Fibroblast of skin of right biceps (primary cell): ENCODE data around the gene POU2F1.
A peak's percentile ranks its signal among the peaks of the same experiment; 100 is the strongest.

Source experiments
- DNase-seq: peaks from one replicate; pipeline ENCODE4 v3.0.0-alpha.2; 2013

The POU2F1 gene

DNA sequence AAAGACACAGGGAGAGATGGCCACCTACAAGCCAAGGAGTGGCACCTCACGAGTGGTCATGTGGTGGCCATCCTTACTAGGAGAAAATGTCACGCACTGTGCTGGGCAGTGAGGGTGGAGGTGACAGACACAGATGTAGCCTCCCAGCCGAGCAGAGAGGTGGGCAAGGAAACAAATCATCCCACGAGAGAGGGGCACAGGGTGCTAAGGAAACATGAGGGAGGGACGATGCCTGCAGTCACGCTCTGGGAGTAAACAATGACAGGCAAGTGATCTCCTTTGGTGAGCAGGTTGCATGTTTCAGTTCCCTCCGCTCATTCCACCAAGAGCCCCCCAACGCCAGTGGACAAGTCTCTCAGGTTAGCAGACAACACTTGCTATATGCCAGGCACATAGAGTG lies 231.8 kb downstream of the POU2F1 start:
- no peak for DNase-seq

DNA sequence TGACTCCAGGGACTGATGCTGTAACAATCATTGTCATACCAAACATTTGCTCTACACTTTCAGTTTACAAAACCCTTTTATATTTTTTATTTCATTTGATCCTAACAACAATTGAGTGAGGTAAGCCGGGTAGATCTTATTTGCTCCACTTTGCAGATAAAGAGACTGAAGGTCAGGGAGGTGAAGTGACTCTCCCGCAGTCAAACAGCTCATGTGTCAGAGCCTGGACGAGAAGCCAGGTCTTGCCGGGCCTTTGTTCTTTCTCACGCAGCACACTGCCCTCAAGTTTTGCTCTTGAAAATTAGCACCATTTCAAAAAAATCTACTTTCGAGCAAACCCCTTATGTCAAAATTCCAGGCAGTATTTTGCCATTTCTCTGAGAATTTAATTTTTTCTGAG lies 232.4 kb downstream of the POU2F1 start:
- no peak for DNase-seq

DNA sequence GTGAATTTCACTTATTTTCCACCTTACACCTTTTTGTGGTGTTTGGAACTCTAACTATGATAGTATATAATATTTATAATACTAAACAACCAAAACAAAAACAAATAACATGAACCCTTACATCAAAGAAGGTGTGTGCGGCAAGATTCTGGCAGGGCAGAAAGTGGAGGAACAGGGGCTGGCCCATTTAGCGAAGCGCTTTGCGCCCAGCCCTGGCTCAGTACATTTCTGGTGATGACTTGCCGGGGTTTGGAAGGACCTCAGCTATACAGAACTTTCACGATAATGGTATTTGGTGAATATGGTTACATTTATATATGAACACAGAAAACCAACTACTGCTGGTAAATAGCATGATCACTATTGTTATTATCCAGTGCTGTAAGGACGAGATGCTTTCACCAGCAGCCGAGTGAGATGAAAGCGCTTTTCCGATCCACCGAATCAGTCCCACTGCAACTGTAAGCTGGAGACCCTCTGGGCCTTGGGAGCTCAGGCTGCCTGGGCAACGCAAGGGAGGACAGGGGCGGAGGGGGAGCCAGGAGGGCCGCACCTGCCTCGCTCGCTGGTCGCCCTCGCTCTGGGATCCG lies 233.7 kb downstream of the POU2F1 start:
- no peak for DNase-seq

DNA sequence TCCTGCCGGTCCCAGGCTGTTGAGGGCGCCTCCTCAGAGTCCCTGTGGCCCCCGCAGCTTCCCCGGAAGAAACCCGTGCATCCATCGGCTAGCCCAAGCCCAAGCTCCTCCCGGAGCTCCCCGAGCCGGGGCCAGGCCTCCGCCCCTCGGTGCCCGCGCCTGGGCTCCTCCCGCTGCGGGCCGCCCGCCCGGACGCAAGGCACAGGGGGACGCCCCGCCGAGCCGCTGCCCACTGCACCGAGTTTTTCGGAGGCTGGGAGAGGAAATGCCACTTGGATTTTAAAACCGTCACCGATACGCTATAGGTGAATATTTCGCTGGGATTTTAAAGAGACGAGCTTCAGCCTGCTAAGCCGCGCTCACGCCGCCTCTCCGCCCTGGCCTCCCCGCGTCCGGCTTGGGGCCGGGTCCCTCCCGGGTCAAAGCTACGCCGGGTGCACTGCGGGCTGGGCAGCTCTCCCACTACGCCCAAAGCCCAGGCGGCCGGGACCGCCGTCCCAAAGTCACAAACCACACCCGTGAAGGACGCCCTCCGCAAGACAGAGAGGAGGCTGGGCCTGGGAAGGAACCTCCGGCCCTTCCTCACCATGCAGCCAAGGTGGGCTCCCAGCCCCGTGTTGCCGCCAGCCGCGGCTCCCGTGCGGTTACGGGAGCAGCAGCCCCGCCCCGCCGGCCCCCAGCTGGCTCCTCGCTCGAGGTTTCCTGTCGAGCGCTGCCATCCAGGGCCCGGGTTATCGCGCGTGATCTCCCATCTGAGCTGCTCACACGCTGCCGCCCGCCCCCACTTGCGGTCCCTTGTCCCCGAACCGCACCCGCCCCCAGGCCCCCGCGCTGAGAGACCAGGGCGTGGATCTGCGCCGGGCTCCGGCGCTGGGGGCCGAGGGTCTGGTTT lies 234.5 kb downstream of the POU2F1 start:
- peak; percentile 28 for DNase-seq

DNA sequence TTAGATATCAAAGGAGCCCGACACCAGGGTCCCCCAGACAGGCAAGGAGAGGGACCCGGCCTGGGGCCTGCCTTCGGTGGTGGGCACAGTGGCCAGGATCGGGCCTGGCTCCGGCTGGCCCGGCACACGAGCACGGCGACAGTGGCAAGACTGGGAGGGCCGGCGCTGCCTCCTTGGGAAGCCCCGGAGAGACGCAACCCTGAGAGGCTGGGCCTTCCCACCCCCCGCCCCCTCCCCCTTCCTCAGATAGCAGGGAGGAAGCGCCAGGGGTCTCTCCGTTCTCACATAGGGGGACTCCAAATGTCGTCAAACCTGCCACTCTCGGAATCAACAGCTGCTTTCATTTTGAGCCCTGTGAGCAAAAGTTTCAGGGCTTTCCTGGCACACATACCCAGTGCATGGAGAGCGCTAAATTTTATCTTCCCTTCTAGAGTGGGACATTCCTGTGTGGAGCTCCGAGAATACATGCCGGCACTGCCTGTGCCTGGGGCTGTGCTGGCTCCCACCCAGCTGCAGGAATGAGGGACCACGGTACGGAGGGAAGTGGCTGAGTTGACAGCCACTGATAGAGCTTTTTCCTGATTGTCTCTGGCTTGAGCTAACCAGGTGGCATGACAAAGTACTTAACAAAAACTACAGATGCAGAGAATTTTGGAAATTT lies 235.2 kb downstream of the POU2F1 start:
- DNase-seq, result no peak

DNA sequence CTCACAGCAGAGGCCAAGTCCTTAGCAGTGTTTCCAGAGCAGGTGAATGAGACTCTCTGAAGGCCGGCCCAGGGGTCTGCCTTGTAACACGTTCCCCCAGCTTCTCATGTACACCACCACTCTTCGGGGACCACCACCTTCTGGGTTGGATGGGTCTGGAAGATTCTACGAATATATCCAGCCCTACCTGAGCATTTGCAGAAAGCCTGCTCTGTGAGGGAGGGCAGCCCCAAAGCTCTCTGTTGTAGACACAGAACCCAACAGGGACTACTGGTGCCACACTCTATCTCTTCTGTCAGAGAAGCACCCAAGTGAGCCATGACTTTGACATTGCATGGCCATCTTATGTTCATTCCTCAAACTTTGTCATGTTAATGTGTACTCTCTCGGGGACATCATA lies 235.8 kb downstream of the POU2F1 start:
- DNase-seq, result no peak

DNA sequence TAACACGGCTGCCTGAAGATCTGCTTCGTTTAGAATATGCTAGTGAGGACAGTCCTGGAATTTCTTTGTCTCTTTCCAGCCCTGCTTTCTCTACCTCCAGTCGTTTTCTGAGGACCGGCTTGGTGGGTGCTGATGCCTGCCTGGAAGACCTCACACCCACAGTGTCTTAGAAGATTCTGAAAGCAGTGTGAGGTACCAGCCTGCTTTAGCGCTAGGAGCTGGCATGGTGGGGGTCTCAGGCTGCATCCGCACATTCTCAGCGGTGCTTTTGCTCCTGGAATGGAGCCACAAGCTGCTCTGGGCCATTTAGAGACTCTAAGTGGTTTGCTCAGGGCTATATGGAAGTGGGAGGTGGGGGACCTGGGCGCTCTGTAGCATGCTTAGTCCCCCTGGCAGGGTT lies 236.2 kb downstream of the POU2F1 start:
- DNase-seq, result no peak

DNA sequence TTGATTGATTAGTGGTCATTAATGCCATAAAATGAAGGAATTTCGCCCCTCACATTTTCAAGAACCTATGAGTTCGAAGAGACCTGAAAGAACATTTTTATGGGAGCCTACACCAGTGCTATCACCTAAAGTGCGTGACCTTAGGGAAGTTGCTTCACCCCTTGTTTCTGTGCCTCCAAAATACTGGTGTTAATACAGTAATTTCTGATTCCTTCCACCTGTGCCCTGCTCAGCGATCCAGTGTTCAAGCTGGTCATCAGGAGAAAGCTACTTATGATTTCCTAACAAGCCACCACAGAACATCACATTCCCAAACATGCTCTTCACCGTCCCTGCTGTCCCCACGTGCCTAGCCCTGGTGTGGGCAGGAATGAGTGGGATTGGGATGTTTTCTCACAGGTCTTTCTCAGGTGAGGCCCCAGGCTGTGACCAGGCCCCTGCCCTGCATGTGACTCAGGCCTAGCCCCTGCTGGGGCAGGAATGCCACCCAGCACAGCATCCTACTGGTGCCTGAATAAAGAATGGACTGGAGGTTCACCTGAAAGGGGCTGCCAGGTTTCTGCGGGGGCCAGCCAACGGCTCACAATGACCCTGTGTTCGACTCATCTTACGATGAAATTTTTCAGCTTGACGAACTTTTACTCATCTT lies 237.4 kb downstream of the POU2F1 start:
- DNase-seq, result no peak

DNA sequence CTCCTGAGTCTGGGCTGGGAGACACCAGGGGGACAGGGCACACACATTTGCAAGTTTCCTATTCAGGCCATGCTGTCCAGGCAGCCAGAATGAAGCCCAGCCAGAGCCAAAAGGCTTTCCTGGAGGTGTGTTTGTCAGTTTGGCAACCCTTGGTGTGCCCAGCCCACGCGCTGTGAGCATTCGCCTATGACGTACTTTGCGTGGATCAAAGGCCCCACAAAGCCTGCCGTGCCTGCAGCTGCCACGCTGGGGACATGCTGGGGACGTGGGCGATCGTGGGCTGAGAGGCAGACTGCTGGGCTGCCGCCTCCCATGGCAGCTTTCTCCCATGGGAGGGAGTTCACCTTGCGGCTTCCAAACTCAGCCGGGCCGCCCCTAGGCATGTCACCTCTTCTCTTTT lies 240.2 kb downstream of the POU2F1 start:
- DNase-seq, result no peak

DNA sequence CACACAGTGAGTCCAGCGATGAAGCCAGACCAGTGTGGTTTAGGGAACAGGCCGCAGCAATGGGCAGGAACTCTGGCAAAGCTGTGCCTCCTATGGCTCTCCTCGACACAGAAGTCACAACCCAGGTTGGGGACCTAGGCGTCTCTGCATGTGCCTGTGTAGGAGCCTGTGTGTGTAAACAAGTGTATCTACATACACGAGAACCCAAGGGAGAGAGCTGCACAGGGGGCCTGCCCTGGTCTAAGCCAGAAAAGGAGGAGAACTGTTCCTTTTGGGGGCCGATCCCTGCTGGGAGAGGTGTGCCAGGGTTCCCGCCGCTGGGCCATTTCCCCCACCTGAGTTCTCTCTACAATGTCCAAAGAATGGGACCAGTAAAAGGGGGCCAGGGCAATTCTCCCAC lies 241.7 kb downstream of the POU2F1 start:
- no peak for DNase-seq

DNA sequence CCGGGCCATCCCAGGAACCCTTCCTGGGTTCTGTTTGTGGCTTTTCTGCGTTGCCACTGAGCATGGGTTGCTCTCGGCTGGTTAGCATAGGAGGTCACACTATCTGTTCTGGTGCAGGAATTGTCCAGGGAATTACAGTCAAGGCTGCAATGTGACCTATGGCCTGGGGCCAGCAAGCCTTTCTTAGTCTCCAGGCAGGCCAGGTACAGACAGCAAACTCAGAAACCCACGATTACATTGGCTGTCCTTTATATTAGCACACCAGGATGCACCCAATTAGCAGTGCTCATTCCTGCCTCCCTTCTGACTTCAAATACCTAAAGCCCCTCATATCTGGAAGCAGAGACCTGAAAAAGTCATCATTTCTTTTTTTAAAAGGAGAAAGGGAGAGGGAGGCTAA lies 242.4 kb downstream of the POU2F1 start:
- DNase-seq, result no peak

DNA sequence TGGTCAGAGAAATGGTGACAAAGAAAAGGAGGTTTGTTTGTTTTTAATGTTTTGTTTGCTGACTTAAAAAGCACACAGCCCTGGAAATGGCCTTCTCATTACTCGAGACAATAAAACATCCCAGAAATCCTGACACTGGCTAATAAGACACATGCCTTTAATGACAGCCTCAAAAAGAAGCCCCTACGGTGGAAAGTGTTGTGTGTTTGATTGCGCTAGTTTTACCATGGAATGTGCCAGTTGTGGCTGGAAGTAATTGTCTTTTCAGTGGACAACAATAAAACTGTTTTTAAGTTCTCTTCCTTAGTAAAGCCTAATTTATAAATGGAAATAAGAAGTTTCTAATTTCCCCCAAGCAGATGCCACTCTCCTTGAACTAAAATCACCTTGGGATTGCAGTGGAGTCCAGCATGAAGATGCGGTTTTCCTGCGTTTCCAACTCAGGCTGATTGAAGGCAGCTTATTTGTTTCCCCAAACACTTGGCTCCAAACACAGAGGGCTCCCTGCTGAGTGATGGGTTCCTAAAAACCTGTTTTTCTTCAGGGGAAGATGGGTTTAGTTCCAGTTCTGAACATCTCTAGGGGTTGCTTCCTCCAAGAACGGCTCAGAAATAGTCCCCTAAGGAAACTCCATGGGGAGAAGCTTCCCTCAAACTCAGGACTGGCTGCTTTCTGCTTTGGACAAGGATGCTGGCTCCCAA lies 243.3 kb downstream of the POU2F1 start:
- no peak for DNase-seq

DNA sequence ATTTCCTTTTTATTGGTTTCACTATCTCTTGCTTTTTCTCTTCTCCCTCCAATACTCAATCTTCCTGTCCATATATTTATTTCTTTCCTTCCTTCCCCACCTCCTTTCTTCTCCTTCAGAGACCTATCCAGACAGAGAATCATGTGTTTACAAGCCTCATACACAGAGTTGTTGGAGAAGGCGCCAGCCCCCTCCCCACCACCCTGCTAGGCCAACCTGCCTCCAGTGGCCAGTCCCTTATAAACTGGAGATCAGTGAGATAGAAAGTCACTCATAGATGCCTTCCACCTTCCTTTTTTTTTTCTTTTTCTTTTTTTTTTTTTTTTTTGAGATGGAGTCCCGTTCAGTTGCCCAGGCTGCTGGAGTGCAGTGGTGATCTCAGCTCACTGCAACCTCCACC lies 244.3 kb downstream of the POU2F1 start:
- DNase-seq, result no peak

DNA sequence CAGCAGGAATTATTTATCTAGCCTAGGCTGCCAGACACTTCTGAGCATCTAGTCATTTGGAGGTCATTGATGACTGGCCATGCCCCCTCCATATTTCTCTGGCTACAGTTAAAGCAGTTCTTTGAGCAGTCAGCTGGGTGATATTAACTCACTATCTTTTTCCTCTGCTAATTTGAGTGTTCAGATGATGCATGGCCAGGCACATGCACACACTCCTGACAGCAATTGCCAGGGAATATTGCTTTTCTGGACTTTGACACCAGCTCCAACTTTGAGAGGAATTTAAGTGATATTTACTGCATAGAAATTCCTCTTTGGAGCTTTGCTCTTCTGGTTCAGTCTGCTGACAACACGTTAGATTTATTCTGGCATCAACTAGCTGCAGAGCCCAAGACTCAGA lies 245.1 kb downstream of the POU2F1 start:
- DNase-seq, result no peak

DNA sequence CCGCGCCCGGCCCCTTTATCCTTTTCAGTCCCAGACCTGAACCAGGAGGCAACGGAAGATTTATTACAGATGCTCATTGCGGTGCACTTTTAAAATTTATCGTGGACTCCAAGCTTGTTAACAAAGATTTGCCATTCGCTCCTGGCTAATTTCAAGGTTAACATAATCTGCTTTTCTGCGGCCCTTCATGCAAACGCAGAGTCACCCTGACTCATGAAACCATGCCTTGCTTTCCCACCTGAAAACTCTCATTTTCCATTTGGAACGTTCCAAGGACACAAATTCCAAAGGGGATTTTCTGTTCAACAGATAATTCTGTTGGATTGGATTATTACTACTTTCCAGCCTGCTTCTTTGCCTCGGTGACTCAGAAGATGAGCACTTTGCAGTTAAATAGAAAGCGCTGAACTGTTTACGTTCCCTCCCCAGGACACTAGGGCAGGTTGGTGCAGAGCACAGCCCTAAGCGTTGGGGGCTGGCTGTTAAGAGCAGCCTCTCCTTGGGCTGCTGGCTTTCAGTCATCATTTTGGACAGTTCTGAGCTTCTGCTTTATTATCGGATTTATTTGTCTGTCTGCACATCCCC lies 246.5 kb downstream of the POU2F1 start:
- peak; percentile 3 for DNase-seq

DNA sequence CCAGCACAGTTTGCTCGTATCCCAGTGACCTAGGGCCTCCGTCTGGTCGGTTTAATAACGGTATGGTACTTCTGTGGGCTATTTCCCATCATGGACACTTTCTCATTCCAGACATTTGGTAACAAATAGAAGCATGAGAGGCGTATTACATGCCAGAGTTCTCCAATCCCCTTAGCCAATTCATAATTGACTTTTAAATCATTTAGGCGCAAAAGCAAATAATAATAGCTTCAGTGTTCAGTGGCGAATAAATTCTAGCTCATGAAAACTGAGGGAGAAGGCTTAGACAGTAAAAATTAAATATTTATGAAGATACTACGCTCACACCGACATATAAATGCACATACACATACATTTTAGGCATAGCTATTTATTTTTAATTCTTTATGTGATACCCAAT lies 247.1 kb downstream of the POU2F1 start:
- DNase-seq, result no peak

DNA sequence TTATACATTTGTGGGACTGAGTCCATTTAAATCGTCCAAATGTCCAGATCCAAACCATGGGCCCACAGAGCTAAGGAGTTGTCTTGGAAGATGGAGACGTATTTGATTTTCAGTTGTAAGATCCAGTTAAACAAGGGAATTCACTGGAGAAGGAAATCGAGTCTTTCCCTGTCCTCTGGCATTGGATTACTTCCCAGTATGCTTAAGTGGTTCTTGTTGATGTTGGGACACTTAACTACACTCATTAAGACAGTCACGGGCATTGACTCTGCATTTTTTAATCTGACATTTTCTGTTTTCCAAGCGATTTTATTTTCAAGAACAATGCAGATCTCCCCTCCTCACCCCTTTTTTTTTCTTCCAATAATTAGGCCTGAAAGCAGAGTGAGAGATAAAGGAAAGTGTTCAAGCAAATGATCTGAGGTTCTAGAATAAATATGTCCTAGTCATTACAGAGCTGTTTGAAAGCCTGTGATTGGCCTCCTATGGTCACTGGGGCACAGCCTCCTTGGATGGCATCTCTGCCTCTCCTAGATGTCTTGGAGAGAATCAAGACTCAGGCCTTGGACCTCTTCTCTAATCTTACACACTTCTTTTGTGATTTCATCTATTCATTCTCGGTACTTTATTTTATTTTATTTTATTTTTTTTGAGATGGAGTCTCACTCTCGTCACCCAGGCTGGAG lies 248.7 kb downstream of the POU2F1 start:
- DNase-seq, result no peak

DNA sequence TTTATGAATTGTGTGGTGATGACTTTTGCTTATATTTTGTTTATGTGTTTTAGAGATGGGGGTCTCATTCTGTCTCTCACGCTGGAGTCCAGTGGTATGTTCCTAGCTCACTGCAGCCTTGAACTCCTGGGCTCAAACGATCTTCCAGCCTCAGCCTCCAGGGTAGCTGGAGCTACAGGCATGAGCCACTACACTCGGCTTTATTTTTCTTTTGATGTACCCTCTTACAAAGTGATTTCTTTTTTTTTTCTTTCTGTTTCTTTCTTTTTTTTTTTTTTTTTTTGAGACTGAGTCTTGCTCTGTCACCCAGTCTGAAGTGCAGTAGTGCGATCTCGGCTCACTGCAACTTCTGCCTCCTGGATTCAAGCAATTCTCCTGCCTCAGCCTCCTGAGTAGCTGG lies 250.9 kb downstream of the POU2F1 start:
- no peak for DNase-seq

DNA sequence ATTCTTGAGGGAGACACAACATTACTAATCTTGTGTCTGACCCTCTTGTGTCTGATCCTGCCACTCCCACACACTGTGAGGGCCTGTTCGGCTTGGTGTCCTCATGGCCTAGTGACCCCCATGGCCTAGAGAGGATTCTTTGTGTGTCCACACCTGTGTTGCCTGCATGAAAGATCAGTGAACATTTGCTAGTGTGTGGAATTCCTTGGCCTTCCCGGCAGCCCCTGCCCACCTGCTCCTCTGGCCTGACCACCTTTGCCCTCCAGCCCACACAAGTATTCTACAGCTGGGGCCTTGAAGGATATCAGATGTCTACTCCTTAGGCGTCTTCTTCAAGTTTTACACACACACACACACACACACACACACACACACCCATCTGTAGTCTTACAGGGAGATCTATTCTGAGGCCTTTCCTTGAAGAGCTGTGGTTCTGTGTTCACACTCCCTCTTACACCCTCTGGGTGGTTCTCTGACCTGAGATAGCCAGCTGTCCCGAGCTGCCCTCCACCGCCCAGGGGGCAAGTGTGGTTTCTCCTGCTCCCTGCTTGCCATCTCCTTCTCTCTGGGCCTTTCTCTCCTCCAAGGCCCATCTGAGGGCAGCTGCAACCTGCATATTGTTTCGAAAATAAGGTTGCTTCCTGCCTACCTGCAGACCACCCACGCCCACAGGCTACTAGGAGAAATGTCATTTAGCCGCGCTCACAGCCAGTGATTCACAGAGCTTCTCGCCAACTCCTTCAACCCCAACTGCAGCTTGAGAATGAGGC lies 252.3 kb downstream of the POU2F1 start:
- no peak for DNase-seq

DNA sequence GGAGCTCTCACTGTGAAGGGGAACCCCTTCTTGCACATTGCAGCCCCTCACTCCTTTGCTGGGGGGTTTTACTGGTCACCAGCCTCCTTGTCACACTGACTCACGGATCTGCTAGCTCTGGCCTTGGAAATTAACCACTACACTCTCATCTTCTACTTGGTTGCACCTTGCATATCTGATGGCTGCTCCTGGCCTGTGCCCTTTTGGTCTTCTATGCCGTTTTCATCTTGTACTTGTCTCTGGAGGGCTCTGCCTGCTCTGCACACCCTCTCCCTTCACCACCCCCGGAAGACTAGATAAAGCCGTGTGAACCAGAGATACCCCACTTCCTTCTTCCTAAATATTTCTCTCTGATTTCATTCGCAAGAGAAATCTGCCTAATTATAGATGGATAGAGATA lies 253.1 kb downstream of the POU2F1 start:
- no peak for DNase-seq

DNA sequence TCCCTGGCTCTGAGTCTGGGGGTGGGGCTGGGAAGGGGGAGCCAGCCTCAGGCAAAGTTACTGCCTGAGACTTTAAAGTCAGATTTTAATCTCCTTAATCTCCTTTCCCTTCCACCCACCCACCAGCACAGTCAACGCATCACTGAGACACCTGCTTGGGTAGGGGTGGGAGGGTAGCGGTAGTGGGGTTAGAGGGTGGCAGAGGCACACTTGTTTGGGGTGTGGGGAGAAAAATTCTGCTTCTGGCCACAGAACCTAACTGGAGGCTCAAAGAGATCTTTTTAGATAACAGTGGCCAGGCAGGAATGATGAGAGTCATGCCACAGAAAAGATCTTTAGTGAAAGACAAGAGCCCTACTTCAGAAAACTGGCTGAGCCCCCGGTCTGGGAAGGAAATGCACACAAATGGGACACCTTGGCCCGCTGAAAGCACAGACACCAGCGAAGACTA lies 253.5 kb downstream of the POU2F1 start:
- DNase-seq, result no peak
